DND-41 (cell line): ENCODE measurements around the gene XPO6.

Source experiments
- CTCF ChIP-seq: IDR thresholded peaks from 2 replicates; pipeline ENCODE4 v1.5.1; 2012; ENCODE audit warnings: borderline replicate concordance, low read length, moderate library complexity, mild to moderate bottlenecking; ENCODE audit not compliant: poor library complexity, severe bottlenecking; ENCODE audit errors: extremely low read depth
- EZH2 ChIP-seq: IDR thresholded peaks from 3 replicates; pipeline ENCODE4 v1.6.1; 2012; ENCODE audit warnings: borderline replicate concordance, low read depth, mild to moderate bottlenecking, moderate library complexity, low read length, inconsistent platforms; ENCODE audit not compliant: severe bottlenecking

DNA sequence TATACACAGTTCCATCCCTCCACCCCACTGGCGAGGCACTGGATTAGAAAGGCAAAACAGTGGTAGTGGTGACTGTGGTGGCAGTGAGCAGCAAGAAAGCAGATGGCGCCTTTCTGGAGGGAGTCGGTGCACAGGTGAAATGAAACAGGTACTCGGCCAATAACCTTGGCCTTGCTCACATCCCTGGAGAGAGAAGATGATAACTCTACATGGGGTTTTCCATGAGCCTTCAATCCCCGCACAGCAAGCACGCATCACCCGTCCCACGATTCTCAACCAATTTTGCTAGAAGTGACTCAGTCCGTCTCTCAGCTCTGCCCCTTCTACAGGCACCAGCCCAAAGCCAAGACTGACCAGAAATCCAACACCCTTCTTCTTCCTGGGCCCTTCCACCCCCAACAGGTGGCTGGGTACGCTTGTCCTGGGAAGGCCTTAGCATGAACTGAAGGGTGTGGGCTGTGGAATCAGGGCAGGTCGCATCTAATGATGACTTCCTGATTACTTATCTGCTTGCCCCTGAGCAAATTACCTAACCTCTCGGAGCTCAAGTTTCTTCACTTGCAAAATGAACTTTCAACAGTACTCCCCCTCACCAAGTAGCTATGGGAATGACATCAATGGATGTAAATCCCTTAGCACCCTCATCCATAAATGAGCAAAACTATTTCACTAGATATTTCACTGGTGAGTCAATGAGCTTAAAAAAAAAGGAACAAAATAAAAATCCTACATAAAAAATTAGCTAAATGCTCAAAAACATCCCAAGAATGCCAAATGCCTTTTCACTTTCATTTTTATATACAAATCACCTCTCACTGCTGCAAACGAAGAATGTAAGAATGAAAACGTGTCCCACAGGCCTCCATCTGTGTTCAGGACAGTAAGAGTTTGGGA, 18.0 kb downstream of the XPO6 start:
- TF ChIP-seq EZH2 (no peak), CTCF (no peak)
